ENCODE data around the gene RHBDF2. TPM values are rescaled to one million over a fixed set of nuclear protein-coding genes. Genes with fewer than 3 reads are reported as not detected.

The RHBDF2 gene
- total and polyA plus RNA-seq, 4 donors = 20.1 to 116 (median 39.6) TPM

GRCh38 chr17:76452660-76453430, 48.4 kb downstream of the RHBDF2 start, which contains the start of gene UBE2O:
TSS of gene UBE2O (minus strand) at chr17:76453152. CDS start at chr17:76453141, 11 bp downstream.
- peak within 1 kb of the TSS; percentile 86 to 91 for H3K27ac ChIP-seq (ENCODE audit: low read depth in 1 of 2, low read length in 1 of 2)
- peaks cover 0 to 15% (median 0%) of the 10 kb centered on the region in 5 donors for H3K4me1 ChIP-seq (ENCODE audit: control insufficient read depth in 5 of 5, insufficient read depth in 5 of 5, low read length in 5 of 5)
- peak; percentile 97 for ATAC-seq (ENCODE audit: insufficient read depth, low FRiP score)
- 0 to 1% methylated on average over 89 to 101 of the region's 101 CpGs for WGBS, 2 donors
- H3K27me3 ChIP-seq (ENCODE audit: control insufficient read depth in 3 of 3, insufficient read depth in 3 of 3, low read length in 2 of 3) = no peaks in the 10 kb centered on the region
- peak within 1 kb of the TSS; percentile 90 for H3K4me3 ChIP-seq
- H3K9me3 ChIP-seq (ENCODE audit: control insufficient read depth in 4 of 4, insufficient read depth in 3 of 4, low read length in 3 of 4) = no peaks in the 10 kb centered on the region
- TF ChIP-seq CTCF (IDR thresholded peaks at IDR 0.05; ENCODE audit: control extremely low read depth, extremely low read depth) = peak; percentile 20
- DNase-seq = peak; percentile 83 to 90 (median 87)
- peak within 1 kb of the TSS in 1 of 2 donors; percentile 43 for H3K9ac ChIP-seq (ENCODE audit: insufficient read depth in 1 of 2, low read length in 2 of 2)
- no peaks in the 10 kb centered on the region for H3K36me3 ChIP-seq (ENCODE audit: control insufficient read depth in 4 of 4, insufficient read depth in 4 of 4, low read length in 4 of 4)

- peak overlapping the region; percentile 90 for H3K4me3 ChIP-seq
- H3K27ac ChIP-seq (ENCODE audit: low read depth in 1 of 2, low read length in 1 of 2) = peak overlapping the region in 1 of 2 donors; percentile 91
- ATAC-seq (ENCODE audit: insufficient read depth, low FRiP score) (no peak), DNase-seq (no peak)
- no peaks in the 10 kb centered on the region for H3K36me3 ChIP-seq (ENCODE audit: control insufficient read depth in 4 of 4, insufficient read depth in 4 of 4, low read length in 4 of 4)
- no peaks in the 10 kb centered on the region for H3K27me3 ChIP-seq (ENCODE audit: control insufficient read depth in 3 of 3, insufficient read depth in 3 of 3, low read length in 2 of 3)
- H3K4me1 ChIP-seq (ENCODE audit: control insufficient read depth in 5 of 5, insufficient read depth in 5 of 5, low read length in 5 of 5) = peaks cover 0 to 15% (median 2%) of the 10 kb centered on the region in 5 donors
- peak overlapping the region in 1 of 2 donors; percentile 43 for H3K9ac ChIP-seq (ENCODE audit: insufficient read depth in 1 of 2, low read length in 2 of 2)
- TF ChIP-seq CTCF (IDR thresholded peaks at IDR 0.05; ENCODE audit: control extremely low read depth, extremely low read depth) = no peak
- no peaks in the 10 kb centered on the region for H3K9me3 ChIP-seq (ENCODE audit: control insufficient read depth in 4 of 4, insufficient read depth in 3 of 4, low read length in 3 of 4)
- 1% methylated on average over 22 to 29 of the region's 29 CpGs for WGBS, 2 donors
Measured at GRCh38 chr17:76452127-76452659, 49.0 kb downstream of the RHBDF2 start.

- no peaks in the 10 kb centered on the region for H3K9me3 ChIP-seq (ENCODE audit: control insufficient read depth in 4 of 4, insufficient read depth in 3 of 4, low read length in 3 of 4)
- peaks cover 0 to 15% (median 6%) of the 10 kb centered on the region in 5 donors for H3K4me1 ChIP-seq (ENCODE audit: control insufficient read depth in 5 of 5, insufficient read depth in 5 of 5, low read length in 5 of 5)
- no peak for ATAC-seq (ENCODE audit: insufficient read depth, low FRiP score)
- H3K36me3 ChIP-seq (ENCODE audit: control insufficient read depth in 4 of 4, insufficient read depth in 4 of 4, low read length in 4 of 4) = no peaks in the 10 kb centered on the region
- H3K9ac ChIP-seq (ENCODE audit: insufficient read depth in 1 of 2, low read length in 2 of 2) = no peak overlapping the region
- H3K4me3 ChIP-seq = no peak overlapping the region
- no peaks in the 10 kb centered on the region for H3K27me3 ChIP-seq (ENCODE audit: control insufficient read depth in 3 of 3, insufficient read depth in 3 of 3, low read length in 2 of 3)
- H3K27ac ChIP-seq (ENCODE audit: low read depth in 1 of 2, low read length in 1 of 2) = peak overlapping the region in 1 of 2 donors; percentile 26
- DNase-seq = no peak
- 70 to 79% methylated on average over 6 of the region's 6 CpGs for WGBS, 2 donors
- no peak for TF ChIP-seq CTCF (IDR thresholded peaks at IDR 0.05; ENCODE audit: control extremely low read depth, extremely low read depth)
Measured at GRCh38 chr17:76451506-76451905, 49.7 kb downstream of the RHBDF2 start.

Measured in lung (tissue), 12 donors.